ENCODE data around the gene BLOC1S1.
A peak's percentile ranks its signal among the peaks of the same experiment; 100 is the strongest.

Gene BLOC1S1

GRCh38 chr12:55711786-55712553, 3.9 kb upstream of the BLOC1S1 start:
- DNase-seq (ENCODE audit: low read depth), result no peak

- no peak for DNase-seq (ENCODE audit: low read depth)
These were observed 3.0 kb upstream of the BLOC1S1 start for GRCh38 chr12:55712700-55713415.

- no peak for DNase-seq (ENCODE audit: low read depth)
These were observed 2.1 kb upstream of the BLOC1S1 start for GRCh38 chr12:55713721-55714120.

GRCh38 chr12:55715169-55715764, 579 bp upstream of the BLOC1S1 start:
- no peak for DNase-seq (ENCODE audit: low read depth)

- no peak for DNase-seq (ENCODE audit: low read depth)
These were observed 724 bp downstream of the BLOC1S1 start for GRCh38 chr12:55716582-55716957.

- DNase-seq (ENCODE audit: low read depth), result no peak
These were observed 1.5 kb downstream of the BLOC1S1 start for GRCh38 chr12:55717011-55718007.

- no peak for DNase-seq (ENCODE audit: low read depth)
These were observed 2.2 kb downstream of the BLOC1S1 start for GRCh38 chr12:55718015-55718414.

- no peak for DNase-seq (ENCODE audit: low read depth)
These were observed 2.9 kb downstream of the BLOC1S1 start for GRCh38 chr12:55718624-55719275.

- no peak for DNase-seq (ENCODE audit: low read depth)
These were observed 3.5 kb downstream of the BLOC1S1 start for GRCh38 chr12:55719371-55719770.

- no peak for DNase-seq (ENCODE audit: low read depth)
These were observed 4.3 kb downstream of the BLOC1S1 start, which contains the start of gene RDH5 for GRCh38 chr12:55720071-55720564. Gene RDH5 (plus strand): TSS chr12:55720393. CDS start chr12:55721185, 792 bp downstream.

- DNase-seq (ENCODE audit: low read depth), result no peak
These were observed 5.1 kb downstream of the BLOC1S1 start for GRCh38 chr12:55720894-55721444.

- DNase-seq (ENCODE audit: low read depth), result no peak
These were observed 5.9 kb downstream of the BLOC1S1 start for GRCh38 chr12:55721601-55722213.

- DNase-seq (ENCODE audit: low read depth), result no peak
These were observed 7.1 kb downstream of the BLOC1S1 start for GRCh38 chr12:55722948-55723347.

GRCh38 chr12:55723516-55724225, 7.8 kb downstream of the BLOC1S1 start:
- DNase-seq (ENCODE audit: low read depth), result no peak

GRCh38 chr12:55724226-55724939, 8.5 kb downstream of the BLOC1S1 start:
- DNase-seq (ENCODE audit: low read depth), result peak; percentile 56

GRCh38 chr12:55724940-55725309, 9.1 kb downstream of the BLOC1S1 start:
- no peak for DNase-seq (ENCODE audit: low read depth)

GRCh38 chr12:55725556-55725955, 9.7 kb downstream of the BLOC1S1 start:
- no peak for DNase-seq (ENCODE audit: low read depth)

- no peak for DNase-seq (ENCODE audit: low read depth)
These were observed 11.1 kb downstream of the BLOC1S1 start for GRCh38 chr12:55726971-55727370.

- DNase-seq (ENCODE audit: low read depth), result no peak
These were observed 11.9 kb downstream of the BLOC1S1 start for GRCh38 chr12:55727643-55728185.

Measured in stimulated activated CD8-positive, alpha-beta memory T cell treated with anti-CD3 and anti-CD28 coated beads, Interleukin-4, amount 100 ng/mL, for 24 hours (primary cell).